Neural progenitor cell (in vitro differentiated cells): Measurements from ENCODE around the gene CEMIP2. TPM values are rescaled to one million over a fixed set of nuclear protein-coding genes. Genes with fewer than 3 reads are reported as not detected.

Source experiments
- DNase-seq: peaks from one replicate; pipeline ENCODE4 v3.0.0-alpha.2; 2016; ENCODE audit warnings: low spot score
- H2AFZ ChIP-seq: fragments of 200-600 bp; sonication (generic); replicated peaks from 2 replicates; pipeline ENCODE4 v1.6.1; 2016; ENCODE audit warnings: antibody characterized with exemption
- H3F3A ChIP-seq: fragments of 200-600 bp; sonication (generic); 2 replicates; pipeline ENCODE4 v1.6.1; 2016; ENCODE audit warnings: antibody characterized with exemption, low read depth
- H3K27ac ChIP-seq: fragments of 200-600 bp; sonication (generic); 2 replicates; pipeline ENCODE4 v1.5.1; 2016; ENCODE audit warnings: mild to moderate bottlenecking
- H3K27me3 ChIP-seq: fragments of 200-600 bp; sonication (generic); 2 replicates; pipeline ENCODE4 v1.6.1; 2016; ENCODE audit warnings: mild to moderate bottlenecking, moderate library complexity
- H3K36me3 ChIP-seq: fragments of 200-600 bp; sonication (generic); 2 replicates; pipeline ENCODE4 v1.5.1; 2016
- H3K4me1 ChIP-seq: fragments of 200-600 bp; sonication (generic); 2 replicates; pipeline ENCODE4 v1.6.1; 2016; ENCODE audit warnings: mixed run types
- H3K4me2 ChIP-seq: fragments of 200-600 bp; sonication (generic); 2 replicates; pipeline ENCODE4 v1.6.1; 2016
- H3K4me3 ChIP-seq: fragments of 200-600 bp; sonication (generic); 2 replicates; pipeline ENCODE4 v1.5.1; 2016
- H3K79me2 ChIP-seq: fragments of 200-600 bp; sonication (generic); 2 replicates; pipeline ENCODE4 v1.6.1; 2016; ENCODE audit warnings: low read depth
- H3K9ac ChIP-seq: fragments of 200-600 bp; sonication (generic); 2 replicates; pipeline ENCODE4 v1.6.1; 2016
- H3K9me3 ChIP-seq: fragments of 200-600 bp; sonication (generic); 2 replicates; pipeline ENCODE4 v1.5.1; 2016; ENCODE audit warnings: low read depth
- H4K20me1 ChIP-seq: fragments of 200-600 bp; sonication (generic); 2 replicates; pipeline ENCODE4 v1.6.1; 2016; ENCODE audit warnings: low read depth
- H3K27ac Mint-ChIP-seq: 3 replicates; pipeline ENCODE4 v1.8.0; 2021; ENCODE audit warnings: mixed read lengths
- H3K27me3 Mint-ChIP-seq: 2 replicates; pipeline ENCODE4 v1.8.0; 2022; ENCODE audit warnings: low read depth, mild to moderate bottlenecking, inconsistent platforms, moderate library complexity, mixed read lengths; ENCODE audit not compliant: insufficient read depth
- H3K36me3 Mint-ChIP-seq: 3 replicates; pipeline ENCODE4 v1.8.0; 2021; ENCODE audit warnings: mixed read lengths
- H3K4me1 Mint-ChIP-seq: 3 replicates; pipeline ENCODE4 v1.8.0; 2021; ENCODE audit warnings: mixed read lengths
- H3K4me3 Mint-ChIP-seq: 3 replicates; pipeline ENCODE4 v1.8.0; 2021; ENCODE audit warnings: mild to moderate bottlenecking, moderate library complexity, mixed read lengths
- H3K9me3 Mint-ChIP-seq: 3 replicates; pipeline ENCODE4 v1.8.0; 2020; ENCODE audit warnings: mixed read lengths
- CTCF ChIP-seq: fragments of 200-600 bp; sonication (generic); IDR thresholded peaks from 2 replicates; pipeline ENCODE4 v1.5.1; 2017; ENCODE audit warnings: antibody characterized with exemption, mild to moderate bottlenecking
- EZH2 ChIP-seq: fragments of 200-600 bp; sonication (generic); IDR thresholded peaks from 2 replicates; pipeline ENCODE4 v1.6.1; 2017; ENCODE audit warnings: antibody characterized with exemption, mild to moderate bottlenecking, moderate library complexity
- EZH2phosphoT487 ChIP-seq: fragments of 200-600 bp; sonication (generic); IDR thresholded peaks from 2 replicates; pipeline ENCODE4 v1.6.1; 2017; ENCODE audit warnings: antibody characterized with exemption
- total RNA-seq: library from RNA; depleted of rRNA; stranded (reverse); fragments of >200 nt; gene quantifications from 2 replicates; pipeline ENCODE4 v1.2.3, GENCODE V29; 2015; ENCODE audit warnings: low replicate concordance

Gene CEMIP2
- total RNA-seq, 1 donor from 2014 or later: 218 TPM

- TF ChIP-seq EZH2 (no peak), CTCF (no peak), EZH2phosphoT487 (no peak)
- no peak overlapping the region for H3K4me2 ChIP-seq
- H3F3A ChIP-seq: peaks cover 22% of the 10 kb centered on the region
- no peak overlapping the region for H3K27ac ChIP-seq
- H3K4me3 Mint-ChIP-seq: no peak overlapping the region
- H3K36me3 ChIP-seq: peaks cover 63% of the 10 kb centered on the region
- no peaks in the 10 kb centered on the region for H3K9me3 Mint-ChIP-seq
- peaks cover 82% of the 10 kb centered on the region for H3K79me2 ChIP-seq
- H3K27me3 Mint-ChIP-seq: peaks cover 2% of the 10 kb centered on the region
- no peak overlapping the region for H3K9ac ChIP-seq
- H3K27me3 ChIP-seq: no peaks in the 10 kb centered on the region
- H3K4me1 ChIP-seq: no peaks in the 10 kb centered on the region
- no peaks in the 10 kb centered on the region for H3K9me3 ChIP-seq
- no peak overlapping the region for H3K4me3 ChIP-seq
- peaks cover 68% of the 10 kb centered on the region for H4K20me1 ChIP-seq
- DNase-seq: no peak
- peaks cover 59% of the 10 kb centered on the region for H3K36me3 Mint-ChIP-seq
- no peaks in the 10 kb centered on the region for H3K4me1 Mint-ChIP-seq
- H2AFZ ChIP-seq: no peak overlapping the region
- no peak overlapping the region for H3K27ac Mint-ChIP-seq
Observed at GRCh38 chr9:71710201-71710600, 58.1 kb downstream of the CEMIP2 start.

DNA sequence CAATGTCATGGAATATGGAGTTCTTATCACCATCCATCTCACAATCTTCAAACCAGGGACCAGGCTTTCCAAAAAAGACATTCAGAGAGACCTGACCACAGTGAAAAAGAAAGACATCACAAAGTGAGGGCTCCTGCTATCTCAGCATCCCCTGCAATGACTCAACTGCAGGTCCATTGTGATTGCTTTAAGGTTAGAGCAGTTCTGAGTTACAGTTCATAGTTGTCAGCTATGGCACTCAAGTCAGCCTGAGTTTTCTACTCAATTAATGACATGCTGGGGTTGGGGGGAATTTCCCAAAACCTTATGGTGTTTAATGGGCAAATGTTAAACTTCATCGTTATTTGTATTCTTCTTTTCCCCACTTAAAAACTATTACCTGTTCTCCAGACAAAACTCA, 58.9 kb downstream of the CEMIP2 start:
- DNase-seq: no peak
- Histone ChIP-seq H3K79me2 (peaks cover 82% of the 10 kb centered on the region), H3K4me1 (no peaks in the 10 kb centered on the region), H3K36me3 (peaks cover 63% of the 10 kb centered on the region), H3K9me3 (no peaks in the 10 kb centered on the region), H3K27me3 (no peaks in the 10 kb centered on the region), H4K20me1 (peaks cover 67% of the 10 kb centered on the region), H3K9ac (no peak overlapping the region), H3K27ac (no peak overlapping the region), H3F3A (peaks cover 25% of the 10 kb centered on the region), H3K4me2 (no peak overlapping the region), H2AFZ (no peak overlapping the region), H3K4me3 (no peak overlapping the region)
- H3K4me1 Mint-ChIP-seq: no peaks in the 10 kb centered on the region
- no peak overlapping the region for H3K27ac Mint-ChIP-seq
- H3K9me3 Mint-ChIP-seq: no peaks in the 10 kb centered on the region
- H3K27me3 Mint-ChIP-seq: peaks cover 2% of the 10 kb centered on the region
- peaks cover 66% of the 10 kb centered on the region for H3K36me3 Mint-ChIP-seq
- no peak for TF ChIP-seq CTCF
- TF ChIP-seq EZH2: no peak
- TF ChIP-seq EZH2phosphoT487: no peak
- no peak overlapping the region for H3K4me3 Mint-ChIP-seq

- Histone ChIP-seq H3K79me2 (peaks cover 71% of the 10 kb centered on the region), H3K27me3 (no peaks in the 10 kb centered on the region), H3K36me3 (peaks cover 66% of the 10 kb centered on the region), H3F3A (peaks cover 25% of the 10 kb centered on the region), H3K4me1 (no peaks in the 10 kb centered on the region), H3K27ac (no peak overlapping the region), H3K4me2 (no peak overlapping the region), H4K20me1 (peaks cover 59% of the 10 kb centered on the region), H3K4me3 (no peak overlapping the region), H3K9ac (no peak overlapping the region), H2AFZ (no peak overlapping the region), H3K9me3 (no peaks in the 10 kb centered on the region)
- no peak overlapping the region for H3K4me3 Mint-ChIP-seq
- no peaks in the 10 kb centered on the region for H3K9me3 Mint-ChIP-seq
- H3K27ac Mint-ChIP-seq: no peak overlapping the region
- H3K4me1 Mint-ChIP-seq: no peaks in the 10 kb centered on the region
- TF ChIP-seq CTCF: no peak
- TF ChIP-seq EZH2: no peak
- no peak for TF ChIP-seq EZH2phosphoT487
- DNase-seq: no peak
- peaks cover 53% of the 10 kb centered on the region for H3K36me3 Mint-ChIP-seq
- H3K27me3 Mint-ChIP-seq: peaks cover 5% of the 10 kb centered on the region
Observed at GRCh38 chr9:71706176-71706575, 62.1 kb downstream of the CEMIP2 start.
